ENCODE results near the gene RWDD4. TPM values are rescaled to one million over a fixed set of nuclear protein-coding genes. Genes with fewer than 3 reads are reported as not detected.

Gene RWDD4
- total RNA-seq, 1 donor, result 19.9 TPM

DNA sequence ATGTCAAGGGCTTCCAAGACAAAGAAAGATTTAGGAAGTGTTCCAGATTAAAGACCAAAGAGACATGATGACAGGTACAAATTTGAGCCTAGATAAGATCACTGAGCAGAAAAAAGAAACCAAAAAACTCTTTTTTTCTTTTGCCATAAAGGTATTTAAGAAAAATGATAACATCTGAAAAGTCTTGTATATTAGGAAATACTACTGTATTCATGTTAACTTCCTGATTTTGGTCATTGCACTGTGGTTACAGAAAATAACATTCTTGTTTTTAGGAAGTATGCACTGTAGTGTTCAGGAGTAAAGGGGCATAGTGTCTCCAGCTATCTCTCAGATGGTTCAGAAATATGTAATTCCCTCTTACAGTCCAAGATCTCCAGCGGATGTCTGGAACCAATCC, 37.1 kb downstream of the RWDD4 start:
- Histone ChIP-seq H3K4me2 (ENCODE audit: insufficient read depth, low read length) (no peak overlapping the region), H3K9me3 (ENCODE audit: low read depth, low read length) (no peaks in the 10 kb centered on the region), H3K27ac (ENCODE audit: low read depth, low read length) (no peak overlapping the region), H3K36me3 (ENCODE audit: insufficient read depth, low read length) (no peaks in the 10 kb centered on the region), H2AFZ (ENCODE audit: low read length) (no peak overlapping the region), H4K20me1 (ENCODE audit: insufficient read depth, low read length) (no peaks in the 10 kb centered on the region), H3K27me3 (ENCODE audit: insufficient read depth, low read length) (no peaks in the 10 kb centered on the region), H3K4me1 (ENCODE audit: insufficient read depth, low read length) (no peaks in the 10 kb centered on the region), H3K79me2 (ENCODE audit: insufficient read depth, low read length) (no peaks in the 10 kb centered on the region), H3K4me3 (ENCODE audit: insufficient read depth, low read length) (no peak overlapping the region)
- TF ChIP-seq, protein P1, sequence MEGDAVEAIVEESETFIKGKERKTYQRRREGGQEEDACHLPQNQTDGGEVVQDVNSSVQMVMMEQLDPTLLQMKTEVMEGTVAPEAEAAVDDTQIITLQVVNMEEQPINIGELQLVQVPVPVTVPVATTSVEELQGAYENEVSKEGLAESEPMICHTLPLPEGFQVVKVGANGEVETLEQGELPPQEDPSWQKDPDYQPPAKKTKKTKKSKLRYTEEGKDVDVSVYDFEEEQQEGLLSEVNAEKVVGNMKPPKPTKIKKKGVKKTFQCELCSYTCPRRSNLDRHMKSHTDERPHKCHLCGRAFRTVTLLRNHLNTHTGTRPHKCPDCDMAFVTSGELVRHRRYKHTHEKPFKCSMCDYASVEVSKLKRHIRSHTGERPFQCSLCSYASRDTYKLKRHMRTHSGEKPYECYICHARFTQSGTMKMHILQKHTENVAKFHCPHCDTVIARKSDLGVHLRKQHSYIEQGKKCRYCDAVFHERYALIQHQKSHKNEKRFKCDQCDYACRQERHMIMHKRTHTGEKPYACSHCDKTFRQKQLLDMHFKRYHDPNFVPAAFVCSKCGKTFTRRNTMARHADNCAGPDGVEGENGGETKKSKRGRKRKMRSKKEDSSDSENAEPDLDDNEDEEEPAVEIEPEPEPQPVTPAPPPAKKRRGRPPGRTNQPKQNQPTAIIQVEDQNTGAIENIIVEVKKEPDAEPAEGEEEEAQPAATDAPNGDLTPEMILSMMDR (IDR thresholded peaks at IDR 0.05; ENCODE audit: extremely low read depth, low read depth, low read length), result no peak
- DNase-seq (ENCODE audit: insufficient read length, low spot score, missing footprints), result no peak

DNA sequence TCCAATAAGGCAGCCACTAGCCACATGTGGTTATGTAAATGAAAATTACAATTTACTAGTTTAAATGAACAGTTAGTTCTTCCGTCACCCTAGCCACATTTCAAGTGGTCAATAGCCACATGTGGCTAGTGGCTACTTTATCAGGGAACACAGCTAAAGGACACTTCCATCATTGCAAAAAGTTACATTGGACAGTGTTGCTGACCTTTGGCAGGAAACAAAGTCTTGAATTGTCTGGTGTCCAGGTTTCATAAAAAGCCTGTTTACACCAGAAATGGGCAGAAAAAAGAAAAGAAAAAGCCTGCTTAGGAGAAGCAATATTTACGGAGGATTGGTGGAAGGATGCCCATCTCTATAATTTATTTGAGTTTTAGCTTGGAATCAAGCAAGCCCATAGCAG, 38.6 kb downstream of the RWDD4 start:
- Histone ChIP-seq H3K4me3 (ENCODE audit: insufficient read depth, low read length) (no peak overlapping the region), H3K36me3 (ENCODE audit: insufficient read depth, low read length) (no peaks in the 10 kb centered on the region)
- TF ChIP-seq, protein P1 (IDR thresholded peaks at IDR 0.05; ENCODE audit: extremely low read depth, low read depth, low read length), result no peak

DNA sequence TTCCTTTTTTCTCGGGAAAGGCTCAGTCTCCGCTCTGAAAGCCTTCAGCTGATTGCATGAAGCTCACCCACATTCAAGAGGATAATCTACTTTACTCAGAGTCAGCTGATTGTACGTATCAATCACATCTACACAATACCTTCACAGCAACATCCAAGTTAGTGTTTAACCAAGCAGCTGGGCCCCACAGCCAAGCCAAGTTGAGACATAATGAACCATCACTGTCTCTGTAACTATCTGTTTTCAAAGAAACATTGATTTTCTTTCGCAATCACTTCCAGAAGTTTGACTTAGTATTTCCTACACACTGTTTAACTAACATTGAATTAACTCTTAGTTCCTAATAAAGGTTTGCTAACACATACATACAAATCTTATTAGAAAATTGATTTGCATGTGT, 40.3 kb downstream of the RWDD4 start:
- Histone ChIP-seq H3K4me2 (ENCODE audit: insufficient read depth, low read length) (no peak overlapping the region), H2AFZ (ENCODE audit: low read length) (peak overlapping the region; percentile 68), H3K9me3 (ENCODE audit: low read depth, low read length) (no peaks in the 10 kb centered on the region), H3K27me3 (ENCODE audit: insufficient read depth, low read length) (no peaks in the 10 kb centered on the region), H3K36me3 (ENCODE audit: insufficient read depth, low read length) (no peaks in the 10 kb centered on the region), H3K4me1 (ENCODE audit: insufficient read depth, low read length) (no peaks in the 10 kb centered on the region), H3K27ac (ENCODE audit: low read depth, low read length) (no peak overlapping the region), H3K79me2 (ENCODE audit: insufficient read depth, low read length) (no peaks in the 10 kb centered on the region), H4K20me1 (ENCODE audit: insufficient read depth, low read length) (no peaks in the 10 kb centered on the region), H3K4me3 (ENCODE audit: insufficient read depth, low read length) (no peak overlapping the region)
- TF ChIP-seq, protein P1 (IDR thresholded peaks at IDR 0.05; ENCODE audit: extremely low read depth, low read depth, low read length), result no peak
- DNase-seq (ENCODE audit: insufficient read length, low spot score, missing footprints), result no peak

More for the DNA sequence above, 38.6 kb downstream of the RWDD4 start:
- DNase-seq (ENCODE audit: insufficient read length, low spot score, missing footprints), result no peak
- no peaks in the 10 kb centered on the region for H3K9me3 ChIP-seq (ENCODE audit: low read depth, low read length)
- no peak overlapping the region for H2AFZ ChIP-seq (ENCODE audit: low read length)
- H3K27me3 ChIP-seq (ENCODE audit: insufficient read depth, low read length), result no peaks in the 10 kb centered on the region
- no peak overlapping the region for H3K27ac ChIP-seq (ENCODE audit: low read depth, low read length)
- no peaks in the 10 kb centered on the region for H4K20me1 ChIP-seq (ENCODE audit: insufficient read depth, low read length)
- no peaks in the 10 kb centered on the region for H3K79me2 ChIP-seq (ENCODE audit: insufficient read depth, low read length)
- no peaks in the 10 kb centered on the region for H3K4me1 ChIP-seq (ENCODE audit: insufficient read depth, low read length)
- no peak overlapping the region for H3K4me2 ChIP-seq (ENCODE audit: insufficient read depth, low read length)

DNA sequence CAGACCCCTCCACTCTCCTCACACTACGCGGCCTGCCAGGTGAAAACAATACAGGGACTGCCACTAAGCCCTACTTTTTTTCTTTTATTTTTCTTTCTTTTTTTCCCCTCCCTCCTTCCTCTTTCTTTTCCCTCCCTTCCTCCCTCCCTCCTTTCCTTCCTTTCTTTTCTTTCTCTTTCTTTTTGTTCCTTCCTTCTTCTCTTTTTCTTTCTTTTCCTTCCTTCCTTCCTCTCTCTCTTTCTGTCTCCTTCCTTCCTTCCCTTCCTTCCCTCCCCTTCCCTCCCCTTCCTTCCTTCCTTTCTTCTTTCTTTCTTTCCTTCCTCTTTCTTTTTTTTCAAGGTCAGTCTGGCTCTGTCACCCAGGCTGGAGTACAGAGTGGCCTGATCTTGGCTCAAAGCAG, 41.9 kb downstream of the RWDD4 start:
- no peak overlapping the region for H3K4me3 ChIP-seq (ENCODE audit: insufficient read depth, low read length)
- H3K9me3 ChIP-seq (ENCODE audit: low read depth, low read length), result no peaks in the 10 kb centered on the region
- no peak overlapping the region for H2AFZ ChIP-seq (ENCODE audit: low read length)
- H3K4me1 ChIP-seq (ENCODE audit: insufficient read depth, low read length), result no peaks in the 10 kb centered on the region
- H3K27ac ChIP-seq (ENCODE audit: low read depth, low read length), result no peak overlapping the region
- TF ChIP-seq, protein P1 (IDR thresholded peaks at IDR 0.05; ENCODE audit: extremely low read depth, low read depth, low read length), result no peak
- H4K20me1 ChIP-seq (ENCODE audit: insufficient read depth, low read length), result no peaks in the 10 kb centered on the region
- no peaks in the 10 kb centered on the region for H3K79me2 ChIP-seq (ENCODE audit: insufficient read depth, low read length)
- H3K36me3 ChIP-seq (ENCODE audit: insufficient read depth, low read length), result no peaks in the 10 kb centered on the region
- no peak overlapping the region for H3K4me2 ChIP-seq (ENCODE audit: insufficient read depth, low read length)
- no peak for DNase-seq (ENCODE audit: insufficient read length, low spot score, missing footprints)
- no peaks in the 10 kb centered on the region for H3K27me3 ChIP-seq (ENCODE audit: insufficient read depth, low read length)

Data from osteoblast (primary cell).